Keratinocyte (primary cell): ENCODE results near the gene DMKN. TPM values are rescaled to one million over a fixed set of nuclear protein-coding genes. Genes with fewer than 3 reads are reported as not detected.

Source experiments
- DNase-seq: peaks from one replicate; pipeline ENCODE4 v3.0.0-alpha.2; 2011; ENCODE audit warnings: low read depth, missing footprints, low spot score
- FAIRE-seq: peaks from 2 replicates; lab custom pipeline; 2011; peaks lifted over from hg19 to GRCh38; lab: Jason Lieb, UNC
- H2AFZ ChIP-seq: 2 replicates; pipeline ENCODE4 v1.6.0; 2012; ENCODE audit warnings: low read length, control low read depth, inconsistent platforms; ENCODE audit not compliant: control insufficient read depth
- H3K27ac ChIP-seq: 2 replicates; pipeline ENCODE4 v1.5.1; 2011; ENCODE audit warnings: low read length; ENCODE audit not compliant: control insufficient read depth, insufficient read depth
- H3K27me3 ChIP-seq: 3 replicates; pipeline ENCODE4 v1.6.0; 2011; ENCODE audit warnings: low read length; ENCODE audit not compliant: control insufficient read depth, insufficient read depth; ENCODE audit errors: extremely low read depth
- H3K36me3 ChIP-seq, 2 experiments: 2 replicates in 1 of 2; 3 replicates in 1 of 2; pipeline ENCODE4 v1.5.1; 2011; ENCODE audit warnings: low read length in 2 of 2, mild to moderate bottlenecking in 1 of 2; ENCODE audit not compliant: control insufficient read depth in 2 of 2, insufficient read depth in 2 of 2; ENCODE audit errors: extremely low read depth in 1 of 2
- H3K4me1 ChIP-seq: 3 replicates; pipeline ENCODE4 v1.5.1; 2011; ENCODE audit warnings: low read length; ENCODE audit not compliant: control insufficient read depth, insufficient read depth; ENCODE audit errors: extremely low read depth
- H3K4me2 ChIP-seq: 3 replicates; pipeline ENCODE4 v1.6.0; 2011; ENCODE audit warnings: low read depth, low read length; ENCODE audit not compliant: control insufficient read depth, insufficient read depth; ENCODE audit errors: extremely low read depth
- H3K4me3 ChIP-seq, 3 experiments: fragments of 200-600 bp in 1 of 3; sonication (generic) in 1 of 3; 2 replicates in 2 of 3; 3 replicates in 1 of 3; pipeline ENCODE4 v1.5.1; 2011 to 2016; ENCODE audit warnings: low read length in 3 of 3, mild to moderate bottlenecking in 3 of 3, control low read depth in 2 of 3, inconsistent platforms in 1 of 3, low read depth in 1 of 3, mixed read lengths in 1 of 3, mixed run types in 1 of 3, moderate library complexity in 1 of 3; ENCODE audit not compliant: control insufficient read depth in 2 of 3, insufficient read depth in 2 of 3; ENCODE audit errors: extremely low read depth in 1 of 3
- H3K79me2 ChIP-seq: 2 replicates; pipeline ENCODE4 v1.6.0; 2012; ENCODE audit warnings: low read length; ENCODE audit not compliant: control insufficient read depth, insufficient read depth
- H3K9ac ChIP-seq: 3 replicates; pipeline ENCODE4 v1.6.0; 2011; ENCODE audit warnings: low read length; ENCODE audit not compliant: control insufficient read depth, insufficient read depth; ENCODE audit errors: extremely low read depth
- H3K9me1 ChIP-seq: 3 replicates; pipeline ENCODE4 v1.6.0; 2011; ENCODE audit warnings: low read length; ENCODE audit not compliant: control insufficient read depth, insufficient read depth; ENCODE audit errors: extremely low read depth
- H3K9me3 ChIP-seq: 2 replicates; pipeline ENCODE4 v1.5.1; 2012; ENCODE audit warnings: low read depth, low read length; ENCODE audit not compliant: control insufficient read depth
- H4K20me1 ChIP-seq: 3 replicates; pipeline ENCODE4 v1.6.0; 2011; ENCODE audit warnings: low read length; ENCODE audit not compliant: control insufficient read depth, insufficient read depth; ENCODE audit errors: extremely low read depth
- CTCF ChIP-seq, 3 experiments: IDR thresholded peaks in 1 of 3; conservative IDR thresholded peaks in 1 of 3; optimal IDR thresholded peaks in 1 of 3; 2 replicates in 2 of 3; 3 replicates in 1 of 3; pipeline versions ENCODE3 to v1.5.1; 2011; ENCODE audit warnings: low read length in 3 of 3, mild to moderate bottlenecking in 3 of 3, moderate library complexity in 2 of 3, control low read depth in 1 of 3, inconsistent platforms in 1 of 3; ENCODE audit not compliant: insufficient read depth in 2 of 3; ENCODE audit errors: extremely low read depth in 1 of 3
- EZH2 ChIP-seq: IDR thresholded peaks from one replicate; pipeline ENCODE4 v1.6.1; 2012; ENCODE audit warnings: inconsistent platforms, mild to moderate bottlenecking, low read length, moderate library complexity
- dilution Hi-C: fragments of 300-500 bp; cut with MboI; formaldehyde crosslinking; loops from one replicate; pipeline ENCODE4 v1.7.0; 2020; ENCODE audit warnings: low sequenced_read_pairs; ENCODE audit not compliant: extremely low pct_ligation_motif_present
- polyA plus RNA-seq, 5 experiments: library from polyadenylated mRNA; depleted of rRNA in 3 of 5; stranded (reverse) in 3 of 5; stranded (forward) in 1 of 5; unstranded in 1 of 5; fragments of >200 nt; gene quantifications; 1 replicate in 1 of 5; 2 replicates in 3 of 5; 3 replicates in 1 of 5; pipeline versions ENCODE4 v1.2.1 to v1.2.3, GENCODE V29; 2011 to 2012; ENCODE audit warnings: missing spikeins in 2 of 5, low read depth in 1 of 5, low replicate concordance in 1 of 5

The DMKN gene
- polyA plus RNA-seq, 1 donor (not counting 4 experiments of a cell fraction or from before 2014, with no cell fraction given): 235 TPM

GRCh38 chr19:35560677-35561076, 47.2 kb upstream of the DMKN start:
- Histone ChIP-seq H3K9ac (no peak overlapping the region), H2AFZ (no peak overlapping the region), H3K36me3 (no peaks in the 10 kb centered on the region), H3K4me2 (no peak overlapping the region), H3K4me1 (no peaks in the 10 kb centered on the region), H3K9me1 (no peaks in the 10 kb centered on the region), H3K9me3 (no peaks in the 10 kb centered on the region), H3K79me2 (no peaks in the 10 kb centered on the region), H3K4me3 (no peak overlapping the region), H3K27ac (no peak overlapping the region), H4K20me1 (no peaks in the 10 kb centered on the region), H3K27me3 (peaks cover 23% of the 10 kb centered on the region)
- DNase-seq: no peak
- TF ChIP-seq CTCF (optimal IDR thresholded peaks at IDR 0.05 in 1 of 3, IDR thresholded peaks at IDR 0.05 in 1 of 3, conservative IDR thresholded peaks at IDR 0.05 in 1 of 3; ENCODE audit: extremely low read depth in 1 of 3, insufficient read depth in 2 of 3, low read length in 3 of 3) (no peak), EZH2 (no peak)
- no peak for FAIRE-seq
- dilution Hi-C loops: no loop called here

GRCh38 chr19:35560271-35560670, 46.8 kb upstream of the DMKN start:
- Histone ChIP-seq H3K4me3 (no peak overlapping the region), H3K9me1 (no peaks in the 10 kb centered on the region), H3K27ac (no peak overlapping the region), H3K9ac (no peak overlapping the region), H3K4me1 (no peaks in the 10 kb centered on the region), H4K20me1 (no peaks in the 10 kb centered on the region), H3K4me2 (no peak overlapping the region), H3K36me3 (no peaks in the 10 kb centered on the region), H3K27me3 (peaks cover 23% of the 10 kb centered on the region), H3K9me3 (no peaks in the 10 kb centered on the region), H2AFZ (no peak overlapping the region), H3K79me2 (no peaks in the 10 kb centered on the region)
- FAIRE-seq (no peak), DNase-seq (no peak)
- TF ChIP-seq CTCF (optimal IDR thresholded peaks at IDR 0.05 in 1 of 3, IDR thresholded peaks at IDR 0.05 in 1 of 3, conservative IDR thresholded peaks at IDR 0.05 in 1 of 3; ENCODE audit: extremely low read depth in 1 of 3, insufficient read depth in 2 of 3, low read length in 3 of 3) (no peak), EZH2 (no peak)
- dilution Hi-C loops: no loop called here
